Effector CD4-positive, alpha-beta T cell (primary cell): ENCODE results near the gene PI3.

Experiments used
- DNase-seq: peaks from one replicate; pipeline ENCODE4 v3.0.0-alpha.2; 2020

The PI3 gene

GRCh38 chr20:45189067-45189609 is 14.4 kb downstream of the PI3 start:
- DNase-seq = no peak

- no peak for DNase-seq
Observed at GRCh38 chr20:45189861-45190260, 15.2 kb downstream of the PI3 start.

GRCh38 chr20:45191926-45192325 is 17.2 kb downstream of the PI3 start:
- no peak for DNase-seq

GRCh38 chr20:45193331-45193730 is 18.6 kb downstream of the PI3 start:
- DNase-seq = no peak

- DNase-seq = no peak
Observed at GRCh38 chr20:45206725-45207124, 32.0 kb downstream of the PI3 start, which contains the start of gene SEMG1. TSS of gene SEMG1 (plus strand) at chr20:45207033. CDS start at chr20:45207054, 21 bp downstream.

GRCh38 chr20:45209924-45210323 is 35.2 kb downstream of the PI3 start:
- no peak for DNase-seq

GRCh38 chr20:45211569-45212474 is 37.1 kb downstream of the PI3 start:
- DNase-seq = no peak

GRCh38 chr20:45212836-45213235 is 38.1 kb downstream of the PI3 start:
- no peak for DNase-seq

GRCh38 chr20:45218124-45218523 is 43.4 kb downstream of the PI3 start:
- DNase-seq = no peak

GRCh38 chr20:45218636-45219035 is 43.9 kb downstream of the PI3 start:
- DNase-seq = no peak

GRCh38 chr20:45221076-45221475 is 46.4 kb downstream of the PI3 start, which contains the start of gene SEMG2:
TSS of gene SEMG2 (plus strand) at chr20:45221373. CDS start at chr20:45221390, 17 bp downstream.
- DNase-seq = no peak

- DNase-seq = no peak
Observed at GRCh38 chr20:45223136-45223535, 48.4 kb downstream of the PI3 start.
